NK-92 treated with Interleukin-12 subunit alpha and Interleukin-12 subunit beta, amount 100 ng/mL, for 24 hours (cell line): ENCODE data around the gene MGAM2.

Source experiments
- DNase-seq: peaks from one replicate; lab custom pipeline; 2025; lab: John Stamatoyannopoulos, UW

MGAM2 gene

DNA sequence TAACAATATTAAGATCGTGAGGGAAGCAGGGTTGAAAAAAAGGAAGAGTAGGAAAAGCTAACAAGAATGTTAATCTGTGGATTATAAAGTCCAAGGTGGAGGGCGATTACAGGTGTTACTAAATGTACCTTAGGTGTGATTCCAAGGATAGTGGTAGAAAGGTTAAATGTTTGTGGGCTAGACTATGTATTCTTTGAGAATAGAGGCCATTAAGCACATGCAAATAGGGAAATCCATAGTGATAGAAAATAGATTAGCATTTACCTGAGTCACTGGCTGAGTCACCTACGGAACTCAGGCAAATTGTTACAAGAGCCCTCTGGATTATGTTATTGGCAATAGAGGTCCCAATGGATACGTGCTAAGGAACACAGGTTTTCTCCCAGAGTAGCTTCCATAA is 9.0 kb downstream of the MGAM2 start:
- no peak for DNase-seq

DNA sequence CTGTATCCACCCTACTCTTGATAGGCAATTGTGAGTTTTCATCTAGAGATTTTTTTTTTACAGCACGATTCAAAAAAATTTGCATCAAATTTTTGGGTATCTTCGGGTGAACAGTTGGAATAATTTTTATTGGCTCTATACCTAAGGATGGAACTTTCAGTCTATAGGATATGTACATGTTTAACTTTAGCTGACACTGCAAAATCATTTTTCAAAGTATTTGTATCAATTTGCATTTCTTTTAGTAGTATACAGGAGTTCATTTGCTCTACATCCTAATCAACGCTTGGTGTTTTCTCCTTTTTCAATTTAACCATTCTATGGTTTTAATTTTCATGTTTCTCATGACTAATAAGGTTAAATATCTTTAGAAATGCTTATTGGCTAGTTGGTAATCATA is 11.7 kb downstream of the MGAM2 start:
- DNase-seq: no peak

DNA sequence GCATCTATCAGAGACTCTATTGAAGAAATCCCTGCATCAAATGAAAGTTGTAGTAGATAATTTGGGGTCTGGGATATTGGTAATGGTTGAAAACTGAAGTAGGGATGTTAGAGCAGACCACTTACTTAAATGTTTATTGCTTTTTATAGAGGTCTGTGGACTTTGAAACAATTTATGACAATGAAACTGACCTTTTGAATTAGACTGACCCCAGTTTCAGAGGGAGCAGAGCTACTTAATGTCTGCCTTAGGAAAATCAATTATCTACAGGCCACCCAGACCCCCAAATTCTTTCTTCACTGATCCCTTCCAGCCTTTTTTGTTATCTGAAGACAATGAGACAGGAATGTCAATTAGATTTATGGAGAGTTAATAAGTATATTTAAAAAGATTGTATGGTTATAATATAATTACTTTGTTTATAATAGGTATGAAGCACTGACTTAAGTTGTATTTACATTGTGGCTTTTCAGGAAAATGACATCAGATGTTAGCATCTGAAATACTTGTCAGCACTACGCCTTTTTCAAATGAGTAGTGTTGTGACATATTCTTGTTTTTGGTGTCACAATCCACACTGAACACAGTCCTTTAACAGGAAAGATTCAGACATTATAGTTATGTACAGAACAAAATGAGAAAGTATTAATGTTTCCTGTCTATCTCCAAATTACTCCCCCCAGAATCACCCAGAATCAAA is 13.9 kb downstream of the MGAM2 start:
- no peak for DNase-seq

DNA sequence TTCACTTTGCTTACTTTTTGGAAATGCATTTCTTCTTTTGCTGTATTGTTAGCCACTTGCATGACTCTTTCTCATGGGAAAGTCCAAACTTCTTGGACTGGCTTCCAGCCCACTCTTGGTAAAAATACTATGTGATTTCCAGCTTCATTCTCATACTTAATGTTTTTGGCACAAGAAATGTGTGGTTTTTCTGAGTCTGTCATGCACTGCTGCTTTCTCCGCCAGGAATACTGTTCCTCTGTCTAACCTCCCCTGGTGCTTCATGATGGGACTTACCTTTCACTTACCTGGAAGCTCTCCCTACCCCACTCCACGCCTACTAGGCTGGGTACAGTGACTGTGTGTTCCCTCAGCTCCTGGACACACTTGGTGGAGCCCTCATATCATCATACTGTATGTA is 18.7 kb downstream of the MGAM2 start:
- no peak for DNase-seq

DNA sequence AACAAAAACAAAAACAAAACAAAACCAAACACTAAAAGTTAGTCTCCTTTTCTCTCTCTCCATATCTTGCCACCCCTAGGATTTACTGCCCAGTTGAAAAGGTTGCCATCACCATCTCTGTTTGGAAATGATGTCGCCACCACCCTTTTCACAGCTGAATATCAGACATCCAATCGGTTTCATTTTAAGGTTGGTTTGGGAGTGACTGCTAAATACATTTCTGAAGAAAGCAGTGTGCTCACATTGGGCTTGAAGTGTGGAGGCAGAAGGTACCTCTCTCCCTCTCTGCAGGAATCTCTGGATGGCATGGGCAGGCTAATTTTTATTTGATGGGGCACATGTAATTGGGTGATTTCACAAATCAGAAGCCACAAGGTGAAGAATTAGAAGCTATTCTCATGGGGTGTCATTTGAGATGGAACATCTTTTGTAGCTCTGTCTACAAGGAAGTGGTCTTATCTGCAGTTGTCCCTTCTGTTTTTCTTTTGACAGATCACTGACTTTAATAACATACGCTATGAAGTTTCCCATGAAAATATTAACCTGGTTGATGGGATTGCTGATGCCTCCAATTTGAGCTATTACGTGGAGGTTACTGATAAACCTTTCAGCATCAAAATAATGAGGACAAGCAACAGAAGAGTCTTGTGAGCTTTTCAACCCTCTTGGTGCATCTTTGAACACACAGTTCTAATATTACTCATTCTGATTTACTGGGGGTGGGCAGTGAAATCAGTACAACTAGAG is 20.1 kb downstream of the MGAM2 start:
- no peak for DNase-seq

DNA sequence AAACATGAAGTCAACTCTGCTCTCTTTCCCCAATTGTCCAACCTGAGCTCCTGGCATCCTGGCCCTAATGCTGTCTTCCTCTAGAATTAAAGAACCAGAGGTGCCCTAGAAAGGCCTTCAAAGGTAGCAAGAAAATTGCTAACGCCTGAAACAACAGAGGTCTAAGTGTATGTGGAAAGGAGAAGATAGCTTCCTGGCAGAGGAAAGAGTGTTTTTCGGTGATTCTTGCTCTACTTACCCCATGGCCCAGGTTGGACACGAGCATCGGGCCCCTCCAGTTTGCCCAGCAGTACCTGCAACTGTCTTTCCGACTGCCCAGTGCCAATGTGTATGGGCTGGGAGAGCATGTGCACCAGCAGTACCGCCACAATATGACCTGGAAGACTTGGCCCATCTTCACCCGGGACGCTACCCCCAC is 22.2 kb downstream of the MGAM2 start:
- no peak for DNase-seq

DNA sequence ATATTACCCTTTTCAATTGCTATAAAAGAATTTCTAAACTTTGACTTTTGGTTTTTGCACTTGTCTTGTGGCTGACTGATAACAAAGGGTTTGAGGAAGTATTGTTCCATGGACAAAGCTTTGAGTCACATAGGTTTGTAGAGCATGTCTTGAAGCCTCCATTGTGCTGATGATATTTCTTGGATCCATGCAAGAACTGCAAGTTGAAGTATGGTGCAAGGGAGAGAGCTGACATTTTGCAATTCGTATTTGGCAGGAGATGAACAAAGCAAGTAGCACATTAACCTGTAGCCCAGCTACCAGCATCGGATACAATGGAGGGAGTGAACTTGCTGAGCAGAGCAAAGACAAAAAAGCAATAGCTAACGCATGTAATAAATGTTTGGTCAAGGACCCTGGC is 23.4 kb downstream of the MGAM2 start:
- DNase-seq: no peak

DNA sequence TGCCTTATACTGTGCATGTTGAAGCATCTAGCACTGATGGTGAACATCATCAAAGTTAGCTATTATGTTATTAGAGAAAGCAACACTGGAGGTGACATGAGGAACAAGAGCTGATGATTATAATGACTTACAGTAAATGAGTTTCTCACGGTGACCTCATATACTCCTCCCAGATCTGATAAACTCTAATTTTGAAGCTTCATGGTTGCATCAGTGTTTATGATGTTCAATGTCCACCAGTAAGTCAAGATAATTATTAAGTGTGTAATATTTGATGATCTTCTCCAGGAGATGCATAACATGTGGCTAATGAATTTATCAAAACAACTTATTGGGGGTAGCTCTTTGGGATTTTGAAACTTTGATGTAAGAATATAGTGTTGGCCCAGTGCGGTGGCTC is 27.5 kb downstream of the MGAM2 start:
- DNase-seq: no peak

DNA sequence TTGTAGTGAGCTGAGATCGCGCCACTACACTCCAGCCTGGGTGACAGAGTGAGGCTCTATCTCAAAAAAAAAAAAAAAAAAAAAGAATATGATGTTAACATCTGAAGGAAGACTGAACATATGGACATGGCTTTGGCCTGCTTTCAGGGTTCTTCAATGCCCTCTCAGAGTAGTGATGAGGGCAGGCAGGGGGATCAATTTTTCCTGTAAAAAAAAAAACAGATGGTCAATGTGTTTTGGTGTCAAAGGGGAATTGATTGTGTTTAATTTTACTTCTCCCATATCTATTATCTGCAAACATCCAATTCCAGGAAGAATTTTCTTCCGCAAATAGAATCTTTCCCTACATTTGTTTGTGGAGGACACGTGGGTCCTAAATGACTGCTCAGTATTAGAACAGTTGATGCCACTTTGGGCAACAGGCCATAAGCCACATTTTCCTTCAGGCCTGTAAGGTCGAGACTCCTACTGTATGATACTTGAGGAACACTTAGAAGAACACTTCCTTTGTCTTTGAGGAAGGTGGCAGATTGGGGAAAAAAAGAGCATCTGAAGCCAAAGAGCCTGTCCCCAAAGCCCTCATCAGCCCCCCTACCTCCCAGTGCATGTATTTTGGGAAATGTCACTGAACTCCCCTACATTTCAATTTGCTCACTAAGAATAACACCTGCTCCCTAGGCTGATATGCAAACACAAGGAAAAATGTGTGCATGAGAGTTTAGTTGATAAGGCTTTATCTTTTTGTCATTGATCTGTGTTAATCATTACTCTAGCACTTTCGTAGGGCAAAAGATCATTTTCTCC is 28.3 kb downstream of the MGAM2 start:
- no peak for DNase-seq

DNA sequence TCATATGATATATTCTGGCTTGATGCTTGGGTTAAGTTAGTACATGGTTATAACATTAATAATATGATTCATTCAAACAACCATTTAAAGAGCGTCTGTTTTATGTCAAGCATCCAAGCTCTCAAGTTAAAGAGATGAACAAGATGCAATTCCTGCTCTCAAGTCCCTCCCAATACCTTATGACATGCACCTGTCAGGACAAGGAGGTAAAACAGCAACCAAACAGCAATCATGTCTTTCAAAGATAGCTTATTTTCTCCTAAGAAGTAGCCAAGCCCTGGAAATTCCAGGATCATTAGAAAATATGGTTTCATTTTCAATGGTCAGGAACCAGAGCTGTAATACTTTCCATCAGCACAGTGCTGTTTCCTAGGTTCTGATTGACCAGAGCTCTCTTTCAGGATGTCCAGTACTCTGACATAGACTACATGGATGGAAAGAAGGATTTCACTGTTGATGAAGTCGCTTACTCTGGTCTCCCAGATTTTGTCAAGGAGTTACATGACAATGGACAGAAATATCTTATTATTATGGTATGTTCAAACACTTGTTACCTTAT is 29.0 kb downstream of the MGAM2 start:
- no peak for DNase-seq

DNA sequence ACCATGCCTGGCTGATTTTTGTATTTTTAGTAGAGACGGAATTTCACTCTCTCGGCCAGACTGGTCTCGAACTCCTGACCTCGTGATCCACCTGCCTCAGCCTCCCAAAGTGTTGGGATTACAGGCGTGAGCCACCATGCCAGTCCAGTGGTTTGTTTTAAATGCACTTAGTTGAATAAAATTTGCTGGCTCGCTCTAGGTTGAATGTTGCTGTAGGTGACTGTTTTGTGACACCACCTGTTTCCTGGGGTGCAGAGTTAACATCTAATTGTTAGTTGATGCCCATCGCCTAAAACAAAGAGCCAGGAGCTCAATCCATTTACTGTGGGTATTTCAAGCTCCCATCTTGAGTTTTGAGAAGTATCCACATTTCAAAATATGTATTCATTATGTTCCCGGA is 31.2 kb downstream of the MGAM2 start:
- DNase-seq: no peak

DNA sequence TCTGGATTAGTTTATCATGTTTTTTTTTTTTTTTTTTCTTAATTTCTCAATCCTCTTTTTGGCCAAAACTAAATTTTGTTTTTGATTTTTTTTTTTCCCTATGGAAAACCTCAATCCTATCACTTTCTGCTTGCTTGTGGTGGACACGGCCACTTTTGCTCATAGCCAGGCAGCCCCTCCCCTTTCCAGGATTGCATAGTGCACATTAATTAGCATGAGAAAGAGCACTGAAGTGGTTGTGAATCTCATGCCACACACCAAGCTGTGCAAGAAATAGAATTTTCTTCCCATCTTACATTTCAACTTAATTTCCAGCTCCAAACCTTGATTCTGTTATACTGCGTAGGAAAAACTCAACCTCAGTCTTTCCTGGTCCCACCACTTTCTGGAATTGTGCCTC is 34.6 kb downstream of the MGAM2 start:
- no peak for DNase-seq

DNA sequence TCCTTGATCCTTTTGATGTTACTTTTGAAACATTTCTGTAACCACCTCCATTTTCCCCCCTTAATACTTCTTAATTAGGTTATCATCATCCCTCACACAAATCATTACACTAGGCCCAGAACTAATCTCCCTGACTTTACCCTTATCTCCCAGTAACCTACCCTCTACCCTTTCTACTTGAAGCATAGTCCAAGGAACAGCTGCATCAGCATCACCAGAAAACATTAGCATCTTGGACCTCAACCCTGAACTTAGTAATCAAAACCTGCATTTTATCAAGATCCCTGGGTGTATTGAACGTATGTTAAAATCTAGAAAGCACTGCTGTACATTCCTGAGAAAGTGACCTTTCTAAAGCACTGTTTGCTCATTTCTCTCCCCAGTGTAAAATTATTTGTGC is 38.8 kb downstream of the MGAM2 start:
- DNase-seq: no peak

DNA sequence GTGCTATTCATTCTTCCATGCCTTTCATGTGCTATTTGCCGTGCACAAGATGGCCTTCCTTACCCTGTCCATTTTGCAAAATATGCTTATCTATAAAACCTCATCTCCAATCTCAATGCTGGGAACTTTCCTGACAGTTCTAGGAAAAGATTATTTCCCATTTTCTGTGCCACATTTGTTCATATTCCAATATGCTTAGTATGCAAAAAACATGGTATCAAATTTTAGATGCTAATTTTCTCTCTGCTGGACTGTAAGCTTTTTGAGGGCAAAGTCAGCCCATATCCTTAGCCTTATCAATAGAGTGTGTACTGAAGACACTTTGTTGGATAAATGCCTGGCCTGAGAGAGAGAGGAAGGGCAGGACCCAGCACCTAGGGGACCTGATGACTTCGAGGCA is 39.4 kb downstream of the MGAM2 start:
- no peak for DNase-seq

DNA sequence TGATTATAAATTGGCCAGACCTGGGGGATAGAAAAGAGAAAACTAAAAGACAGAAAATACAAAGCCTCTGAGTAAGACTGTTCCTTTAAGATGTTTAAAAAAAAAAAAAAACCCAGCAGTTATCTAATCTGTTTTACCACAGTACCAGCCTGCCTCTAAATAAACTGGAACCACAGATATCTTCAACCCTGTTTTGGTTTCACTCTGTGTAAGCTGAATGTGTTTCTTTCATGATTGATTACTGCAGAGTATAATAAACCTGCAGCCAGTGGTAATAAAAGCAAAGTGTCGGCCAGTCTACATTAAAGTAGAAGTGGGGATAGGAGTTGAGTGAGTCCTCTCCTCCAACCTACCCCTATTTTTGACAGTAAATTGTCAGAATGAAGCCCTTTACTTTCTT is 40.6 kb downstream of the MGAM2 start:
- no peak for DNase-seq

DNA sequence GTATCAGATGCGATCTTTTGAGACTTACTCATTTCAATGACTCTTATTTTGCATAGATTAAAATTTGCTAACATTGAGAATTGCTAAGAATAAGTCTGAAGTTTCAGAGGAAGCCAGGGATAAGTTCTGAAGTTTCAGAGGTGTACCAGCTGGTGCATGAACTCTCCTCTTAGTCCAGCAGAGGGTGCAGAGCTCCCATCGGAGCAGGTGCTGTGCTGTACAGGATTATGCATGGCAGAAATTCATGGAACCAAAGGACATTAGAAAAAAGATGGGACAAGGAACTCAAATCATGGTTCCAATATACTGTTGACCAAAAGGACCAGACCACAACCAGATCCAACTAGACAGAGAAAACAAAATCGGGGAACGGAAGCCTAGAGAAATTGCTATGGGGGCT is 41.9 kb downstream of the MGAM2 start:
- DNase-seq: no peak

DNA sequence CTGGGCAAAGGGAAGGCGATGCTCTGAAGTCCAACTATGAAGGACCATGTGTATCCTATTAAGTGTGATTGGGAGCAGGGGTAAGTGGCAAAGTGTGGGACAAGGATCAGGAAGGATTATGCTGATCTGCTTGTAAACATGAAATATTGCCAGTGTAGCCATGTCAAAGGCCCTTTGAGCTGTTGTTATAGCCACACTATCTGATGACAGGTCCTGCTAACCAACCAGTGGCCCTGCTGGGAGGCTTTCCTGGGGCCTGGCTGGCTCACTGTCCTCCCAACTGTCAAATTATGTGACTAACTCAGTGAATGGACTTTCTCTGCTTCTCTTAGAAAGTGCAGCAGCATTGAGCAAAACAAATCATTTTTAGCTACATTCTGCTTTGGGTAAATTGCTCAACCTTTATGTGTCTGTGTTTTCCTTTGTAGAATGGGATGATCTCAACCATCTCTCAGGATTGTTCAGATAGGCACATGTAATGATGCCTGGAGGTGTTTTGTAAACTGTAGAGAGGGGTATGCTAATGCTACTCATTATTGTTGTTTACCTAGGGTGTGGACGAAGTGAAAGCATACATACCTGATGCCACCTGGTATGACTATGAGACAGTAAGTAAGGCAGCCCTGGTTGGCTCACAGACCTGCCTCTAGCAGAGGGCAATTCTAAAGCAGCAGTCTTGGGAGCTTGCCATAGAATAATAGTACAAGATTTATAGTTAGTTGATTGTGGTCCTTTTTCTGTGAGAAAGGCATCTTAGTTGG is 47.4 kb downstream of the MGAM2 start:
- no peak for DNase-seq

DNA sequence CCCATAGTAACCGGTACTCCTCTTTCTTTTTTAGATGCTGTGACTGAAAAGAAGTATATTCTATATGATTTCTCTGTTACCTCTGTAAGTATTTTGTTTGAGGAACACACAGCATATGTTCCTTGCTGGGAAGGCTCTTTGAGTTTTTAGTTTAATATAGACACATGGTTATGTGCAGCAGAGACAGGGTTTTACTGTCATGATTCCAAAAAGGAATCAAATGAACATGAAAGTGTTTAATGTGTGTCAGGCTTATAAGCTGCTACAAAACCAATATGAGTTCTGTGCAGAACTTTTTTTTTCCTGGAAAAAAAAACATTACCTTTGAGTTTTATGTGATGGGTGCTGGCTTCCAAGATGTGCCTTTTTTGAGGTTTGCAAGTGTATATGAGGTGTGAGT is 50.4 kb downstream of the MGAM2 start:
- no peak for DNase-seq

DNA sequence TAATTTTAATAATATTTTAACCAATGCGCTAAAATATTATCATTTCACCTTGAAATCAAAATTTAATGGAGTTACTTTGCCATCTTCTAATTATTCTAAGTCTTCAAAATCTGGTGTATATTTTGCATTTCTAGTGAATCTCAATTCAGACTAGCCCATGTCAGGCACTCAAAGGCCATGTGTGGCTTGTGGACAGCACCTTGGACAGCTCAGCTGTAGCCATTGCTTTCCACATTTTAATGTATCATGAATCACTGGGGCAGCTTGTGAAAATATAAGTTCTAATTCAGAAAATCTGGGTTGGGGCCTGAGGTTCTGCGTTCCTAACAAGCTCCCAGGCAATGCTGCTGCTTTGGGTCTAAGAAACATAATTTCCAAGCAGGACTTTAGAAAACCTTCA is 57.2 kb downstream of the MGAM2 start:
- no peak for DNase-seq

DNA sequence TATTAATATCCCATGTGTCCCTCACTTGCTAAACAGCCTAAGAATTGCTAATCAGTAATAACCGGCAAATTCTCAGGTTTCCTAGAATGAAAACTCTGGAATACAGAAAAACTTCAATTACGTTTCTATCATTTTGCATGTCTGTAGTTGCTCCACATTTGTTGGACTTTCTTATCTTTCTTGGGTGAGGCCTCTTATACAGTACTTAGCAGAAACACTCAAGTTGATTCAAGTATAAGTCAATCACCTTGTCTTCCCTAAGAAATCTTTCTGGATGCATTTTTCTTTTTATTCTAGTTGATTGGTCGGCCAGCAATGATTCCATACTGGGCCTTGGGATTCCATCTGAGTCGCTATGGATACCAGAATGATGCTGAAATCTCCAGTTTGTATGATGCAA is 61.4 kb downstream of the MGAM2 start:
- DNase-seq: no peak

DNA sequence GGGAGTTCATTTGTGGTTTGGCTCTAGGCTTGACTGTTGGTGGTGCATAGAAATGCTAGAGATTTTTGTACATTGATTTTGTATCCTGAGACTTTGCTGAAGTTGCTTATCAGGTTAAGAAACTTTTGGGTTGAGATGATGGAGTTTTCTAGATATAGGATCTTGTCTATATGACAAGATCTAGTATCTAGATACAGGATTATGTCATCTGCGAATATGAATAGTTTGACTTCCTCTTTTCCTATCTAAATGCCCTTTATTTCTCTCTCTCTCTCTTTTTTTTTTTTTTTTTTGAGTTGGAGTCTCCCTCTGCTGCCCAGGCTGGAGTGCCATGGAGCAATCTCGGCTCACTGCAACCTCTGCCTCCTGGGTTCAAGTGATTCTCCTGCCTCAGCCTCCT is 62.9 kb downstream of the MGAM2 start:
- no peak for DNase-seq

DNA sequence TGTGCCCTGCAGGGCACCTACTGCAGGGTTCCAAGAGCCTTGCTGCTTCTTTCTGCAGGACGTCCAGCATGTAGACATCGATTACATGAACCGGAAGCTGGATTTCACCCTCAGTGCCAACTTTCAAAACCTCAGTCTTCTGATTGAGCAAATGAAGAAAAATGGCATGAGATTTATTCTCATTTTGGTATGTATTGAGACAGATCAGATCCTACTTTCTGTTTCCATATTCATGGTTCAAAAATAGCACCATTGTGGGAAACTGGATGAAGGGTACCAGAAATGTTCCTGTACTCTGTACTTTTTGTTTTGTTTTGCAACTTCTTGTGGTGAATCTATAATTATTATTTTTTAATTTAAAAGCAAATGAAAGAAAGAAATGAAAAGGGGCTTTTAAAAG is 64.1 kb downstream of the MGAM2 start:
- DNase-seq: no peak
